Testis (tissue), 2 donors: ENCODE data around the gene PHF23.

ENCODE experiments used
- POLR2A ChIP-seq: fragments of 450-650 bp; IDR thresholded peaks from one replicate; pipeline ENCODE4 v1.6.1; 2017; ENCODE audit warnings: antibody characterized with exemption, mild to moderate bottlenecking, moderate library complexity
- TF ChIP-seq, protein P1 (sequence below), 3 experiments: fragments of 450-650 bp in 2 of 3; fragments of 200-600 bp in 1 of 3; sonication (generic) in 1 of 3; IDR thresholded peaks; one replicate each; pipeline ENCODE4 v1.5.1; 2016 to 2019; ENCODE audit warnings: antibody characterized with exemption in 3 of 3, mild to moderate bottlenecking in 2 of 3, moderate library complexity in 1 of 3

DNA sequence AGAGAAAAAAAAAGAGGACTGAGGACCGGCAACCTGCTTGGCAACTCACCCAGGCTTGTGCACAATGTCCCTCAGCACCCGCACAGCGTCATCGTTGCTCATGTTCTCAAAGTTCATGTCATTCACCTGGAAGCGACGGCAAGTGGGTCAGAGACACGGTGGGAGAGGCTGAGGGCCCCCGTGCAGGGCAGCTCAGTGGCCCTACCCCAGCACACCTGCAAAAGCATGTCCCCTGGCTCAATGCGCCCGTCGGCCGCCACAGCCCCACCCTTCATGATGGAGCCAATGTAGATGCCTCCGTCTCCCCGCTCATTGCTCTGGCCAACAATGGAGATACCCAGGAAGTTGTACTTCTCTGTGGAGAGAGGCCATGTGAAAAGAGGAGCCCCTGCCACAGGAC lies 10.3 kb downstream of the PHF23 start:
- TF ChIP-seq, protein P1, sequence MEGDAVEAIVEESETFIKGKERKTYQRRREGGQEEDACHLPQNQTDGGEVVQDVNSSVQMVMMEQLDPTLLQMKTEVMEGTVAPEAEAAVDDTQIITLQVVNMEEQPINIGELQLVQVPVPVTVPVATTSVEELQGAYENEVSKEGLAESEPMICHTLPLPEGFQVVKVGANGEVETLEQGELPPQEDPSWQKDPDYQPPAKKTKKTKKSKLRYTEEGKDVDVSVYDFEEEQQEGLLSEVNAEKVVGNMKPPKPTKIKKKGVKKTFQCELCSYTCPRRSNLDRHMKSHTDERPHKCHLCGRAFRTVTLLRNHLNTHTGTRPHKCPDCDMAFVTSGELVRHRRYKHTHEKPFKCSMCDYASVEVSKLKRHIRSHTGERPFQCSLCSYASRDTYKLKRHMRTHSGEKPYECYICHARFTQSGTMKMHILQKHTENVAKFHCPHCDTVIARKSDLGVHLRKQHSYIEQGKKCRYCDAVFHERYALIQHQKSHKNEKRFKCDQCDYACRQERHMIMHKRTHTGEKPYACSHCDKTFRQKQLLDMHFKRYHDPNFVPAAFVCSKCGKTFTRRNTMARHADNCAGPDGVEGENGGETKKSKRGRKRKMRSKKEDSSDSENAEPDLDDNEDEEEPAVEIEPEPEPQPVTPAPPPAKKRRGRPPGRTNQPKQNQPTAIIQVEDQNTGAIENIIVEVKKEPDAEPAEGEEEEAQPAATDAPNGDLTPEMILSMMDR (IDR thresholded peaks at IDR 0.05): no peak
- TF ChIP-seq POLR2A: no peak
